Esophagus mucosa (tissue), 1 donor: ENCODE data around the gene ARMC12. TPM values are rescaled to one million over a fixed set of nuclear protein-coding genes. Genes with fewer than 3 reads are reported as not detected.
A peak's percentile ranks its signal among the peaks of the same experiment; 100 is the strongest.
"Not testable (repeated sequence)": the region's sequence is repeated elsewhere in the genome, so short reads cannot be mapped to it uniquely, and the experiment has no call there.

Experiments
- ATAC-seq: fragments of 200-7000 bp; cut with Tn5 transposase; one replicate; pipeline ENCODE4 v1.9.1; 2020
- total RNA-seq: library from RNA; stranded (reverse); gene quantifications from one replicate; pipeline ENCODE4 v1.2.4, GENCODE V29; 2023
- donor health status: DM: yes; HTN: yes; CAD: no.

The ARMC12 gene
- total RNA-seq, 1 donor from 2014 or later, result not detected

- no peak for ATAC-seq
Measured at GRCh38 chr6:35719404-35719829, 17.4 kb upstream of the ARMC12 start.

DNA sequence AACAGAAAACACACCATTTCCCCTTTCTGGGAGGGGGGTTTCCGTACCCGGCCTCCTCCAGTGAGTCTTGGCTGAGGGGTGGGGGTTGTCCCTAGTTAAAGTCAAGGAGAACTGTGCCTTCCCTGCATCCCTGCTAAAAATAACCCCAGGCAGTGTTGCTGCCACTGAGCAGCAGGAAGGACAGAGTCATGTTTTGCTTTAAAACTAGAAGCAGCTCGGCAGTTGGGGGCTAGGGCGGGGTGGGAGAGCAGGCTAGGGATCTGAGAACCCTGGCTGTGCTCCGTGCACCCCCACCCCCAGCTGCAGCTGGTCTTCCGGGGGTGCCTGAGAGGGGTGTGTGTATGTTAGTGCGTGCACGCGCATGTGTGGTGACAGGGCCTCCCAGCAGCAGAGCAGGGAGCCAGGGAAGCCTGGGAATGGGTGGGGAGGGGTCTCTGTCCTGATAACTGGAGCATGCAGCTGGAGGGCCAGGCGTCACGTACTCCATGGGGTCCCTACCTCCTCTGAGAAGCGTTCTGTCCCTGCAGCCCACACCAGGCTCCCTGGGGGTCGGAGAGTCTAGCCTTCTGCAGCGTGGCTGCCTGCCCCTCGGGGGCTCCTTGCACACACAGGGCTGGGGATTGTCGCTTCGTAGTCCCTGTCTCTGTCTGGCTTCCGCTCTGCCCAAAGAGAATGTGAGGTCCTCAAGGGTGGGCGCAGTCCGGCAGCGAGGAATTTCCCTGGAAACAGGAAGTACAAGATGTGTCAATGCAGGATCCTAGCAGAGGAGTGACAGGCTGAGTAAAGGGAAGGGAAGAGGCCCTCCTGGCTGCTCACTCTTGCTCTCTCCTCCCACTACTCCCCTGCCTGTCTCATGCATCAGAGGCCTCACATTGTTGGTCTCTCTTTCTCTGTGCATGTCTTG is 16.8 kb upstream of the ARMC12 start:
- peak; percentile 22 for ATAC-seq

GRCh38 chr6:35722121-35722761 is 14.6 kb upstream of the ARMC12 start:
- ATAC-seq, result no peak

DNA sequence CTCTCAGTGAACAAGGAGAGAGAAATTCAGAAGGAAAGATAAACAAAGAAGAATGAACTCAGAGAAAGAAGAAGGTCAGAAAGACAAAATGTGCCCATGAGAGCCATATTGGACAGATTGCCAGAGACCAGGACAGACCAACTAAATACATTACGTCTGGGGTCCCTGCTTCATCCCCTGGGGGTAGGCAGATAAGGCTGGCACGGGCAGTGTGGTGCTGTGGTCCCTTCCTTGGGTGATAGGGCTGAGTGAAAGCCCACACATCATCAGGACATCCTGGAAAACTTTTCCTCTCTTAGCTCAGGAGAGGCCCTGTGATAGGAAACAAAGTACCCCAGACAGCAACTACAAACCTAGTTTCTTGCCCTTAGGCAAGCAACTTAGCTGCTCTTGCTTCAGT is 13.2 kb upstream of the ARMC12 start:
- ATAC-seq, result no peak

DNA sequence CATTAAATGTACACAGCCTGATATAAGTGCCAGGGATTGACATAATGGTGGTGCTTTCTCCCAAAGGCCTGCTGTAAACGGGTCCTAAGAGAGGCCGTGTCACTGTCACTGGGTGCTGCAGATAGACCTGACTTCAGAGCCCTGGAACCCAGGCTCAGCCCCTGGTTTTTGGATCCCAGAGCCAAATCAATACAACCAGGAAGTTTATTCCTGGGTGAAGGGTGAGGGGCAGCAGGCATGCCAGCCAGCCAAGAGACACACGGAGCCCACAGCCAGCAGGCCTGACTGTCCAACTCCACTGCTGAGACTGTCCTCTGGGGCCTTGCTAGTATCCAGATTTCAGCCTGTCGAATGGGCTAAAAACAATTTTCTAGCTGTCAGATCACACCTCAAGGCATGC is 12.8 kb upstream of the ARMC12 start:
- ATAC-seq, result no peak

DNA sequence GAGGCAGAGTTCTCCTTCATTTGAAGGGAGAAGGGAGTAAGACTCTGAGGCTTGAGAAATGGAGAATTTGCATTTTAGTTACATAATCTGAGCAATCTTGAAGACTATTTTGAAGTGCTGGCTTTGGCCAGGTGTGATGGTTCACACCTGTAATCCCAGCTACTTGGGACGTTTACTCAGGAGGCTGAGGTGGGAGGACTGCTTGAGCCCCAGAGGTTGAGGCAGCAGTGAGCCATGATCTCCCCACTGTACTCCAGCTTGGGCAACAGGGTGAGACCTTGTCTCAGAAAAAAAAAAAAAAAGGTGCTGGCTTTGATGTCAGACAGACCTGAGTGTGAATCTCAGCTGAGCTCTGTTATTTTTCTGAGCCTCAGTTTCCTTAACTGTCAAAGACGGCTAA is 12.4 kb upstream of the ARMC12 start:
- ATAC-seq, result no peak

DNA sequence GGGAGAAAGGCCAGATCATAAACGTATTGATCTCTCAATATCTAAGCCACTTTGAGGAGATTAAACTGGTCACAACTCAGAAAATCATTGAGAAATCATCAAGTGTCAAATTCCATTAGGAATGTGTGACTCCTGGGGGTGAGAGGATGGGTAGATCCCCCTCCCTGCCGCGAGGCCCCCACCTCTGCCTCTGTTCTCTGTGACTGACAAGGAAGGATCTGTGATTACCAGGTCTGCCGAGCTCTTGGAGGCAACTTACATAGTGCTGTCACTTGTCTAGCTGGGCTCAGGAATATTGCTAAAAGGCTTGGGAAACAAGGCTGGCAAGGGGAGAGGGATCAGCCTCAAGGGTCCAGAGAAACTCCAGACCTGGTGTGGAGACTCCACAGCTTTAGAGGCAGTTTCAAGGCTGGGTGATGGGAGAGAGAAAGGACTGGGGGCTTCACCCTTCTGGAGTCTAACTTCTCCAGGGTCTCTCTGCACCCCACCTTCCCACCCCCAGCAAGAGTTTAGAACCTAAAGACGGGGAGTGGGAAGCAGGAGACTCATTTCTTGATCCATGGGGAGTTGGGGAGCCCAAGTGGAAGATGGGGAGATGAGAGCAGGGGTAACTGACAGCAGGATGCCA is 11.6 kb upstream of the ARMC12 start:
- no peak for ATAC-seq

- ATAC-seq, result peak; percentile 80
Measured at GRCh38 chr6:35725721-35726438, 11.0 kb upstream of the ARMC12 start.

DNA sequence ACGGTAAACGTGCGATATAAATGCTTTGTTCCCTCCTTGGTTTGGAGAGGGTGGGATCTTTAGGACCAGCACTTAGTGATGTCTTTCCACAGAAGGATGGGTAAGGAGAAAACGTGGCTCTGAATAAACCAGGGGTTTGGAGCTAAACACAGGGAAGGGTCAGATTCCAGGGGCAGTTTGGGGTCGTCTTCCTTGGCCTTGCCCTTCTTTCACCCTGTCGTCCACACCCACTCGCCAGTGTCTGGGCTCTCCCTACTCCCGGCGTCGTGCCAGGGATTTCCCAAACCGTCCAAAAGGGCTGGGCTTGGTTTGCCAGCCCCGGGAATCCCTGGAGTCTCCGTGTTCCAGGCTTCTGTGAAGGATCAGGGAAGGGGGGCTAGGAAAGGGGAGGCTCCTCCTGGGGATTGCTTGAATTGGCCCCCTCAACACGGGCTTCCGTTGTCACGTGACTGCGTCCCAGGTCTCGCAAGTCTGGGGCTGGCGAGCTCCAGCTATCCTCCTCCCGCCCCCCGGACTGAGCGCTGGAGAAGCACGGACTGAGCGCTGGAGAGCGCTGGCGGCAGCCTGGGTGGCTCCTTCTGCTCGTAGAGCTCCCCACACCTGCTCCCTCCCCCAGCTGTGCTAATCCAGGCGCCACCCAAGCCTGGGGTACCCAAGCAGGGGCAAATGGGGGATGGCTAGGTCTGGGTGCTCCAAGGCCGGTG is 9.4 kb upstream of the ARMC12 start:
- peak; percentile 23 for ATAC-seq

DNA sequence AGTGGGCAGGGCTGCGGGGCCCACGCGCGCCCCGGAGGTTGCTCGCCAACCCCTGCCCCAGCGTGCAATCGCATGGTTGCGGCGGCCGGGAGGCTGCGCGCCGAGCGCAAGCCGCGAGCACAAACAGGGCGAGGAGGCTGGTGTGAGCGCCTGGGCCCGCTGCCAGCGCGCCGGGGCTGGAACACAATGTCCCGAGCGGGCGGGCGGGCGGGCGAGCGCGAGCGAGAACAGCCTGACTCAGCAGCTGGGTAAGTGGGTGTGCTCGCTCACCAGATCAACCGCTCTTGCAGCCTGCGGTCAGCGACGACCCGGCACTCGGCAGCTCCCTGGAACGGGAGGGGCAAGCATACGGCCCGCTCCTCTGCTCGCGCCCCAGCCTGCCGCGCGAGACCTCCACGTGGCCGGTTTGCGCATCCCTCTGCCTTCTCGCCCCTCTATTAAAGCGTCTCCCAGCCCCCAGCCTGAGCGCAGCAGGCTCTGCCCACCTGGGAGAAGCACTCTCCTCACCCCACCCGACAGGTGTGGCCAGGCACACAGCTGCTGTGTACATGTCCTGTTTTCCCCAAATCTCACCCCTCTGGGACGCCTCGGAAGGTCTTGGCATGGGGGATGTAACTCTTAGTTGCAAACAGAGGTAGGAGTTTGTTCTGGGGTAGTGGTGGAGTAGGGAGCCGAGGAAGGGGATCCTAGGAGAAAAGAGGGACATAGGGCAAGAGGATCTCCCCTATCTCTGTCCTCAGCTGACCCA is 8.7 kb upstream of the ARMC12 start:
- peak; percentile 71 for ATAC-seq

DNA sequence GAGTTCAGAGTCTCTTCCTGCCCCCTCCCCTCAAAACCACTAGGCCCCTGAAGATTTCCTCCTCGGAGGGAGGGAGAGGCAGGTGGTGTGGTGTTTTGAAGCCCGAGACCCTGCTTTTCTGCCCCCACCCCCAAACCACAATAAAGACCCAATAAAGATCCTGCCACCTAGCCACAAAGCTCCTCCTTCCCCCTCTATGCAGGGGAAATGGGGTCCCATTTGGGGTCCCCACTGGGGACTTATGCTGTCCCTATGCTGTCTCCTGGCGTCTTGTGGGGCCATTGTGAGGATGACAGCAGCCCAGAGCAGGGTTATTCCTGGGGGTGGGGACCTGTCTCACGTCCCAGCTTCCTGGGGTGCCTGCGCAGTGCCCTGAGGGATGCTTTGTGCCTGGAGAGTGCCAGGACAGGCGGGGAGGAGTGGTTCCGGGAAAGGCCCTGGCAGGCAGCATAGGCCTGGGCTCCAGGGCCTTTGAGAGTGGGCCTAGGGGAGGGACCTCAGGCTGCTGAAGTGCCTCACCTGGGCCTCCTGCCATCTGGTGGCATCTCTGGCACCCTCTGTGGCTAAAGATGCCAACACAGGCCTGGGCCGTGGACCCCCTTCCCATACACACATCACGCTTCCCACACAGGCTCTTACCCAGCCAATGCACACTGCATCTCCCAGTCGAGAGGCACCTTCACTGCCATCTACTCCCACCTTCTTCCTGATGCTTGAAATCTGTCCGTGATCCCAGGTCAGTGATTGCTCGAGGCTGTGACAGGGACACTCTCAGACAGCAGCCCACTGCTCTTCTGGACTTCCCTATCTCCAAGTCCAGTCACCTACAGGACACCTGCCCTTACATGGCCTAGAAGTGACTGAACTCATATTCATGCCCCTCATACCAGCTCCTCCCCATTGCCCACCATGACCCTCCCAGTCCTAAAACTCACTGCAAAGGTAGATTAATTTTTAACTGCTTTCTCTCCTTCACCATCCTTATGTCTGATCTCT is 7.9 kb upstream of the ARMC12 start:
- peak; percentile 19 for ATAC-seq

DNA sequence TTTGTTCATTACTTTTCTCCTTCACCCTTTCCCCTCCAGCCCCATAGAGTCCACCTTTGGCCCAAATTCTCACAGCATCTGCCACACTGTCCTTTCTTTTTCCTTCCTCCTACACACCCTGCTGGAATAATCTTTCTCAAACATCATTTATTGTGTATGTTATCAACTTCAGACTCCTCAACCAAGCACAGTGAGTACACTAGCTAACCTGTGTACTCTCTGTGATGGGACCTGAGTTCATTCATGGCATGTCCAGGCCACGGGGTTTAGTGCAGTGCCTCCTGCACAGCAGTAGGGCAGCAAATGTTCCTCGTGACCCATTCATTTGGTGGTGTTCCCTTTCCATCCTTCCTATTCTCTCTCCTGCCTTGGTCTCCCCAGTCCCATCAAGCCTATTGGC is 7.1 kb upstream of the ARMC12 start:
- no peak for ATAC-seq

GRCh38 chr6:35730745-35731413 is 6.0 kb upstream of the ARMC12 start:
- no peak for ATAC-seq

GRCh38 chr6:35731414-35731735 is 5.5 kb upstream of the ARMC12 start:
- ATAC-seq, result peak; percentile 19

DNA sequence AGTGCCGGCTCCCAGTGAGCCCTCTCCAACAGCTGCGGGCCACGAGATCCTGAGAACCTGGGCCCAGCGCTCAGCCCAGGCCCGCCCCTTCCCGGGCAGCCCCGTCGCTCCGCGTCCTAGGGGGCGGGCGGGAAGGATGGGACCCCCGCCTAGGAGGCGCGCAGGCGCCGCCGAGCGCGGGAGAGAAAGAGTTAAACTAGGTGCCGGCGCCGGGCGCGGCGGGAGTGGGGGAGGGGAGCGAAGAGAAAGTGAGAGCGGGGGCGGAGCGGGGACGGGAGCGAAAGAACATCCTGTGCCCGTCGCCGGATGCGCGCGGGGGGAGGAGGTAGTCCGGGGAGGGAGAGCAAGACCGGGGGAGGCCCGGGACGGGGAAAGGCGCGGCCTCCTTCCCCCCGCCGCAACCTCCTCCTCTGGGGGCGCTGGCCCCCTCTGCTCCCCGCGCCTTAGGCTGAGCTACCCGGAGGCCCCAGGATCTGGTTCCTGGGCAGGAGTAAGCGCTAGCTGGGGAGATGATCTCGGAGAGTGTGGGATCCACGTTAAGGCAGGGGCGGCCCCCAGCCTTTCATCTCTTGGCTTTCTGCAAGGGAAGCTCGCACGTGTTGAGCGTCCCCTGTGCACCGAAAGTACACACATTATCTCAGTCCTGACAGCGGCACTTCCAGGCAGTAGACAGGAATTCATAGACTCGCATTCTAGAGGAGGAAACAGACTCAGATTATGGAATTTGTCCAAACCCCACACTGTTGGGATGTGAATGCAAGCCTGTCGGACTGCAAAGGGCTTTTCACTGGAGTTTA is 4.9 kb upstream of the ARMC12 start:
- peak; percentile 65 for ATAC-seq

DNA sequence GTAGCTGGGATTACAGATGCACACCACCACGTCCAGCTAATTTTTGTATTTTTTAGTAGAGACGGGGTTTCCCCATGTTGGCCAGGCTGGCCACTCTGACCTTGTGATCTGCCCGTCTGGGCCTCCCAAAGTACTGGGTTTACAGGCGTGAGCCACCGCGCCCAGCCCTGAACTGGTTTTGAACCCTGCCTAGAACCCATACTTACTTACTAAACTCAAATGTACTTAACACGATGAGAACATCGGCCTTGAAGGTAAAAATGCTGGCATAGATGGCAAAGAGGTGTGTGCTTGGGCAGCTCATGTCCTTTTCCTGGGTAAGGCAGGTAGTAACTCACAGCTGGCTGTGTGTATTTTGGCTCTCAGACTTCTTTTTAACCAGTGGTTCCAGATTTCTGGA is 3.2 kb upstream of the ARMC12 start:
- ATAC-seq, result peak; percentile 9

DNA sequence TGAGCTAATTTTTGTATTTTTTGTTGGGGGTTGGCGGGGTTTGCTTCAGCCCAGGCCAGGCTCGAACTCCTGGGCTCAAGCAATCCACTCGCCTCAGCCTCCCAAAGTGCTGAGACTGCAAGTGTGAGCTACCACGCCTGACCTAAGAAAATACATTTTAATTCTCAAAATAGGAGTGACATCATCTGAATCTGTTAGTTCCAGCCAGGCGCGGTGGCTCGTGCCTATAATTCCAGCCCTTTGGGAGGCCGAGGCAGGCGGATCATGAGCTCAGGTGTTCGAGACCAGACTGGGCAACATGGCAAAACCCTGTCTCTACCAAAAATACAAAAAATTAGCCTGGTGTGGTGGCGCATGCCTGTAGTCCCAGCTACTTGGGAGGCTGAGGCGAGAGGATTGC is 2.5 kb upstream of the ARMC12 start:
- ATAC-seq, result not testable (repeated sequence)

GRCh38 chr6:35735452-35735851 is 1.4 kb upstream of the ARMC12 start:
- ATAC-seq, result no peak
